Lower lobe of right lung (tissue), 2 donors: ENCODE data around the gene DRAM2. TPM values are rescaled to one million over a fixed set of nuclear protein-coding genes. Genes with fewer than 3 reads are reported as not detected.

Experiments used
- ATAC-seq, 2 donors: fragments of 200-7000 bp; cut with Tn5 transposase; one replicate each; pipeline ENCODE4 v1.9.1; 2020 to 2022; ENCODE audit warnings: mild to moderate bottlenecking in 2 of 2, moderate library complexity in 2 of 2
- DNase-seq: peaks from one replicate; pipeline ENCODE4 v3.0.0-alpha.2; 2020
- H3K27ac ChIP-seq: fragments of 200-600 bp; one replicate; pipeline ENCODE4 v1.8.0; 2022
- H3K27me3 ChIP-seq: fragments of 200-600 bp; one replicate; pipeline ENCODE4 v1.8.0; 2022; ENCODE audit warnings: low read depth
- H3K36me3 ChIP-seq: fragments of 200-600 bp; one replicate; pipeline ENCODE4 v1.8.0; 2022; ENCODE audit warnings: mild to moderate bottlenecking
- H3K4me1 ChIP-seq: fragments of 200-600 bp; one replicate; pipeline ENCODE4 v1.8.0; 2022
- H3K4me3 ChIP-seq: fragments of 200-600 bp; one replicate; pipeline ENCODE4 v1.8.0; 2022; ENCODE audit warnings: mild to moderate bottlenecking
- H3K9me3 ChIP-seq: fragments of 200-600 bp; one replicate; pipeline ENCODE4 v1.8.0; 2022
- intact Hi-C: fragments of 100-400 bp; cut with DNase I; formaldehyde crosslinking; loops from one replicate; pipeline ENCODE4 v1.11.0; 2022
- total RNA-seq: library from RNA; stranded (reverse); fragmentation: NEBNext Ultra II Directional; extraction: Animal tissue kit (Norgen Biotek cat#: 25700); gene quantifications from one replicate; pipeline ENCODE4 v1.2.1, GENCODE V29; 2021
- TF ChIP-seq, protein P1 (sequence below): fragments of 200-600 bp; IDR thresholded peaks from one replicate; pipeline ENCODE4 v1.8.0; 2022; ENCODE audit warnings: antibody characterized with exemption, mild to moderate bottlenecking
- donor health status: DM: no; HTN: yes; CAD: no; lungs with severe emphysema.

DRAM2 gene
- total RNA-seq, 1 donor from 2014 or later = 73.9 TPM

- H3K27ac ChIP-seq = peak overlapping the region; percentile 33
- no peak for ATAC-seq
Observed at GRCh38 chr1:111141245-111142220, 1.6 kb upstream of the DRAM2 start.

GRCh38 chr1:111140680-111140967 is 731 bp upstream of the DRAM2 start:
- Histone ChIP-seq H3K27me3 (no peaks in the 10 kb centered on the region), H3K27ac (peak overlapping the region; percentile 93), H3K4me3 (peak overlapping the region; percentile 79), H3K4me1 (peaks cover 45% of the 10 kb centered on the region), H3K36me3 (peaks cover 26% of the 10 kb centered on the region), H3K9me3 (no peaks in the 10 kb centered on the region)
- TF ChIP-seq, protein P1, sequence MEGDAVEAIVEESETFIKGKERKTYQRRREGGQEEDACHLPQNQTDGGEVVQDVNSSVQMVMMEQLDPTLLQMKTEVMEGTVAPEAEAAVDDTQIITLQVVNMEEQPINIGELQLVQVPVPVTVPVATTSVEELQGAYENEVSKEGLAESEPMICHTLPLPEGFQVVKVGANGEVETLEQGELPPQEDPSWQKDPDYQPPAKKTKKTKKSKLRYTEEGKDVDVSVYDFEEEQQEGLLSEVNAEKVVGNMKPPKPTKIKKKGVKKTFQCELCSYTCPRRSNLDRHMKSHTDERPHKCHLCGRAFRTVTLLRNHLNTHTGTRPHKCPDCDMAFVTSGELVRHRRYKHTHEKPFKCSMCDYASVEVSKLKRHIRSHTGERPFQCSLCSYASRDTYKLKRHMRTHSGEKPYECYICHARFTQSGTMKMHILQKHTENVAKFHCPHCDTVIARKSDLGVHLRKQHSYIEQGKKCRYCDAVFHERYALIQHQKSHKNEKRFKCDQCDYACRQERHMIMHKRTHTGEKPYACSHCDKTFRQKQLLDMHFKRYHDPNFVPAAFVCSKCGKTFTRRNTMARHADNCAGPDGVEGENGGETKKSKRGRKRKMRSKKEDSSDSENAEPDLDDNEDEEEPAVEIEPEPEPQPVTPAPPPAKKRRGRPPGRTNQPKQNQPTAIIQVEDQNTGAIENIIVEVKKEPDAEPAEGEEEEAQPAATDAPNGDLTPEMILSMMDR = no peak
- DNase-seq (no peak), ATAC-seq (no peak)
- intact Hi-C loops = no loop called here

More at GRCh38 chr1:111141245-111142220, 1.6 kb upstream of the DRAM2 start:
- no peaks in the 10 kb centered on the region for H3K9me3 ChIP-seq
- TF ChIP-seq, protein P1 = no peak
- H3K36me3 ChIP-seq = peaks cover 22% of the 10 kb centered on the region
- no peak for DNase-seq
- H3K27me3 ChIP-seq = no peaks in the 10 kb centered on the region
- H3K4me1 ChIP-seq = peaks cover 54% of the 10 kb centered on the region
- intact Hi-C loops = no loop called here
- peak overlapping the region; percentile 79 for H3K4me3 ChIP-seq

- Histone ChIP-seq H3K4me1 (peaks cover 43% of the 10 kb centered on the region), H3K36me3 (peaks cover 26% of the 10 kb centered on the region), H3K4me3 (peak overlapping the region; percentile 79), H3K9me3 (no peaks in the 10 kb centered on the region), H3K27ac (peak overlapping the region; percentile 93), H3K27me3 (no peaks in the 10 kb centered on the region)
- intact Hi-C loops = no loop called here
- no peak for DNase-seq
- peak; percentile 67 to 70 for ATAC-seq
- TF ChIP-seq, protein P1 = no peak
Observed at GRCh38 chr1:111139324-111139955, 453 bp downstream of the DRAM2 start.

- intact Hi-C loops = no loop called here
- H3K4me1 ChIP-seq = peaks cover 23% of the 10 kb centered on the region
- ATAC-seq = peak in 1 of 2 donors; percentile 64
- peaks cover 53% of the 10 kb centered on the region for H3K36me3 ChIP-seq
- TF ChIP-seq, protein P1 = no peak
- no peak overlapping the region for H3K4me3 ChIP-seq
- no peak for DNase-seq
- H3K9me3 ChIP-seq = no peaks in the 10 kb centered on the region
- H3K27ac ChIP-seq = peak overlapping the region; percentile 2
- H3K27me3 ChIP-seq = no peaks in the 10 kb centered on the region
Observed at GRCh38 chr1:111133866-111134265, 6.0 kb downstream of the DRAM2 start.

GRCh38 chr1:111131693-111132092 is 8.2 kb downstream of the DRAM2 start:
- peaks cover 14% of the 10 kb centered on the region for H3K4me1 ChIP-seq
- intact Hi-C loops = no loop called here

More at GRCh38 chr1:111131693-111132092, 8.2 kb downstream of the DRAM2 start:
- Histone ChIP-seq H3K9me3 (no peaks in the 10 kb centered on the region), H3K27ac (no peak overlapping the region), H3K4me3 (no peak overlapping the region), H3K36me3 (peaks cover 60% of the 10 kb centered on the region), H3K27me3 (no peaks in the 10 kb centered on the region)
- TF ChIP-seq, protein P1 = no peak
- no peak for DNase-seq
- ATAC-seq = no peak
